GM12891 (cell line): ENCODE results near the gene VSX2.

Experiments
- DNase-seq: peaks from one replicate; pipeline ENCODE4 v3.0.0; 2011; ENCODE audit warnings: low spot score; ENCODE audit not compliant: insufficient read length
- FAIRE-seq: peaks from 2 replicates; lab custom pipeline; 2011; peaks lifted over from hg19 to GRCh38; lab: Jason Lieb, UNC
- PAX5 ChIP-seq: IDR thresholded peaks from 2 replicates; pipeline ENCODE4 v1.6.1; 2011; ENCODE audit warnings: low read length, moderate library complexity, mild to moderate bottlenecking; ENCODE audit not compliant: insufficient read depth, severe bottlenecking
- POLR2A ChIP-seq: IDR thresholded peaks from 2 replicates; pipeline ENCODE4 v1.6.1; 2011; ENCODE audit warnings: low read depth, low read length, control low read depth
- POLR2AphosphoS5 ChIP-seq: IDR thresholded peaks from 2 replicates; pipeline ENCODE4 v1.6.1; 2011; ENCODE audit warnings: low read depth, low read length, control low read depth
- POU2F2 ChIP-seq: IDR thresholded peaks from 2 replicates; pipeline ENCODE4 v1.6.1; 2011; ENCODE audit warnings: low read depth, mild to moderate bottlenecking, control low read depth, low read length, moderate library complexity
- SPI1 ChIP-seq: IDR thresholded peaks from 2 replicates; pipeline ENCODE4 v1.6.1; 2011; ENCODE audit warnings: low read depth, low read length, control low read depth
- TAF1 ChIP-seq: IDR thresholded peaks from 2 replicates; pipeline ENCODE4 v1.6.1; 2011; ENCODE audit warnings: low read depth, low read length, control low read depth

Gene VSX2

DNA sequence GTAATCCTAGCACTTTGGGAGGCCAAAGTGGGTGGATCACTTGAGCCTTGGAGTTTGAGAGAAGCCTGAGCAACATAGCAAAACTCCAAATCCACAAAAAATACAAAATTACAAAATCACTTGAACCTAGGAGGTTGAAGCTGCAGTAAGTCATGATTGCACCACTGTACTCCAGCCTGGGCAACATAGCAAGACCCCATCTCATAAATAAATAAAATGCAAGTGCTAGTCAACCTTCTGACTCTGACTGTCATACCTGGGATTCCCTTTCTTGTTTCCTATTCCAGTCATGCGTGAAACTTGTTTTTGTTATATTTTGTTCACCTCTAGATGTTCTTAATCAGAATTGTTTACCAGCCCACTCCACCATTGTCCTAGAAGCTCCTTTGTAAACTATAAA lies 32.1 kb downstream of the VSX2 start:
- TF ChIP-seq POLR2A: no peak
- no peak for TF ChIP-seq PAX5
- no peak for TF ChIP-seq POLR2AphosphoS5
- no peak for TF ChIP-seq TAF1
- no peak for TF ChIP-seq POU2F2
- TF ChIP-seq SPI1: no peak
- FAIRE-seq (no peak), DNase-seq (no peak)

DNA sequence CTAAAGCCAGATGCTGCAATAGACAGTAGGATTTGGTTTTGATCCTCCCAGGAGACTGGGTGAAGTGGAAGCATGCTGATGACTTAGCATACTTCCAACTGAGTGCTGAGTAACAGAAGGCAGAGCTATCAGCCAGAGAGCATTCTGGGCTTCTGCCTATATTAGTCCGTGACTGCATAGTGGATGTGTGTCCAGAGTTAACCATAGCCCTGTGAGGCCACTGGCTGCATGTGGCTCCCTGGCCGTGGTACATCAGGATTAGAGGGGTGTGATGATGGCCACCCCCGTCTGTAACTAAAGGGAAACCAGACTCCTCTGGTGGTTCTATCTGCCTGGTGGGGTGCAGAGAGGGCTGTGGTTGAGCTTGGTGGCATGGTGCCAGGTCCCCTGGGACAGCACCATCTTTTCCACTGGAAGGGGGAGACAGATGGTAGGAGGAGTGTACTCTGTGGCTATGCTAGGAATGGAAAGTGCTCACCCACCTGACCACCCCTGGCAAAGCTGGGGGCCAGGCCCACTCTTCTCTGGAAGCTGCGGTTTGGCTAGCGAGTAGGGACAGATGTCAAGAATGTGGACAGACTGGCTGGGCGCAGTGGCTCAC lies 36.1 kb downstream of the VSX2 start:
- TF ChIP-seq TAF1 (no peak), POLR2AphosphoS5 (no peak), SPI1 (no peak), POU2F2 (no peak), POLR2A (no peak), PAX5 (no peak)
- FAIRE-seq (no peak), DNase-seq (no peak)

DNA sequence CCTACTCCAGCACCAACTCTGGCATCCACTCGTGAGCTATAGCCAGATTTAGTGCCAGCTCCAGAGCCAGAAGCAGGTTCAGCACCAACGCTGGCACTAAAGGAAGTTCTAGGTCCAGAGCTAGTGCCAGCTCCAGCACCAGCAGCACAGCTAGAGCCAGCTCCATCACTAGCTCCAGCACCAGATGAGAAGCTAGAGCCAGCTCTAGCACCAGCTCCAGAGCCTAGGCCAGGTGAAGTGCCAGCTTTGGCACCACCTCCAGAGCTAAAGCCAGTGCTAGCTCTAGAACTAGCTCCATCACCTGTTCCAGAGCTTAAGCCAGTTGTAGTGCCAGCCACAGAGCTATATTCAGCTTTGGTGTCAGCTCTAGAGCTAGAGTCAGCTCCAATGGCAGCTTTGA lies 38.8 kb downstream of the VSX2 start:
- FAIRE-seq: no peak
- no peak for TF ChIP-seq POLR2AphosphoS5
- TF ChIP-seq PAX5: no peak
- no peak for TF ChIP-seq TAF1
- TF ChIP-seq SPI1: no peak
- TF ChIP-seq POU2F2: no peak
- TF ChIP-seq POLR2A: no peak
- no peak for DNase-seq

DNA sequence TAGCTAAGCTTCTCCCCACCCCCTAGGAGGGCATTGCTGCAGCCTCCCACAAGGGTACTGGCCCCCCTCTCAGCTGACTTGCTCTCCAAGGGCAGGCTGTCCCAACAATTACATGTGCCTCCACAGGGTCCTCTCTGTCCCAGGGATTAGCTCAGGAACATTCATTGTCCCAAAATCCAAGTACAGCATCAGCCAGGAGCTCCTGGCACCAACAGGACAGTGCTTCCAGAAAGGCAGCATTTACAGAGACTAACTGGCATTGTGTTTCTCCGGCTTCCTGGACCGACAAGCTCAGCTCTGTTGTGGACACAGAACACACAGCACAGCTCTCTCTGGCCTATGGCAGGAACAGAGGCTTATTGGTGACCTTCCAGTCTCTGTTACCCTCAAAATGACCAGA lies 41.8 kb downstream of the VSX2 start:
- no peak for TF ChIP-seq POLR2AphosphoS5
- no peak for TF ChIP-seq TAF1
- no peak for TF ChIP-seq SPI1
- TF ChIP-seq POLR2A: no peak
- TF ChIP-seq PAX5: no peak
- no peak for TF ChIP-seq POU2F2
- DNase-seq (no peak), FAIRE-seq (no peak)

DNA sequence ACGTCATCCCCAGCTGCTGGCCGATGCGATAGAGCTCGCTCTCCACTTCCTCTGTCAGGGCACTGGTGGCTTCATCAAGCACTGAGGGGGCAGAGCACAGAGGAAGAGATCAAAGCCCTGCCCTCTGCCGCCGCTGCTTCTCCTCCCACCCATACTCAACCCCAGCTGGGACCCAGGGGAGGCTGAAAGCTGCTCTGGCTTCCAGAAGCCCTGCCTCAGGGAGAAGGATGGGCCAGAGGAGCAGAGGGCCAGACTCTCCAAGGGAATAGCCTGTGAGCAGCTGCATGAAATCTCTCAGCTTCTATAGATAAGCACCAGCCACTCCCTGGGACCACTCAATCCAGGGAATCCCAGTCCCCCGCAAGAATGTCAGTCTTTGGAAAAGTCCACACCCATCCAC lies 47.5 kb downstream of the VSX2 start:
- TF ChIP-seq SPI1 (no peak), PAX5 (no peak), POLR2AphosphoS5 (no peak), POLR2A (no peak), TAF1 (no peak), POU2F2 (no peak)
- FAIRE-seq (no peak), DNase-seq (no peak)

DNA sequence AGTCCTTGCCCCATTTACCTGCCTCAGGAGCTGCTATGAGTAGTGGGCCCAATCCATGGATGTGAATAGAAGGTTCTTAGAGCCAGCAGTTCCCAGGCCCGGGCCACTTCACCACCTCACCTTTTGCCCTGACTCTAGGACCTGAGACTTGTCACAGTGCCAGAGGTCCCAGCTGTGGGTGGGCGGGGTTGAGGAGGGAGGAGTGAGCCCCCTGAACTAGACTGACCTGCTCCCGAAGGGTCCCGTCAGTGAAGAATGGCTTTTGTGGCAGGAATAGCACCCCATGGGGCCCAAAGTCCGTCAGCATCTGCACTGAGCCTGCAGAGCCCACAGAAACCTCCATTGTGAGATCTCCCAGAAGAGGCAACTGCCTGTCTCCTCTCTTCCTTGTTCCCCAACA lies 50.6 kb downstream of the VSX2 start:
- DNase-seq (no peak), FAIRE-seq (no peak)
- TF ChIP-seq SPI1: no peak
- TF ChIP-seq TAF1: no peak
- TF ChIP-seq POU2F2: no peak
- TF ChIP-seq POLR2A: no peak
- TF ChIP-seq POLR2AphosphoS5: no peak
- no peak for TF ChIP-seq PAX5

DNA sequence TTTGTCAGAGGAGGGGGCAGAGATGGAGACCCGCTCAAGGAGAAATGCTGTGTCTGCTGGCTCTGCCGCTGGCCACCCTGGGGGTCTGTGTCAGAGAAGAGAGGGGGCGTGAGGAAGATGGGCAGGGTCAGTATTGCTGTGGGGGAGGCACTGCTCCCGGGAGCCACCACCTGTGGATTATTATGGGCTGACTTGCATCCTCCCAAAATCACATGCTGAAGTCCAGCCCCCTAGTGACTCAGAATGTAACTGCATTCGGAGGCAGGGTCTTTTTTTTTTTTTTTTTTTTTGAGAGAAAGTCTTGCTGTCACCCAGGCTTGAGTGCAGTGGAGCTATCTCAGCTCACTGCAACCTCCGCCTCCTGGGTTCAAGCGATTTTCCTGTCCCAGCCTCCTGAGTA lies 51.2 kb downstream of the VSX2 start:
- DNase-seq (peak; percentile 30), FAIRE-seq (no peak)

DNA sequence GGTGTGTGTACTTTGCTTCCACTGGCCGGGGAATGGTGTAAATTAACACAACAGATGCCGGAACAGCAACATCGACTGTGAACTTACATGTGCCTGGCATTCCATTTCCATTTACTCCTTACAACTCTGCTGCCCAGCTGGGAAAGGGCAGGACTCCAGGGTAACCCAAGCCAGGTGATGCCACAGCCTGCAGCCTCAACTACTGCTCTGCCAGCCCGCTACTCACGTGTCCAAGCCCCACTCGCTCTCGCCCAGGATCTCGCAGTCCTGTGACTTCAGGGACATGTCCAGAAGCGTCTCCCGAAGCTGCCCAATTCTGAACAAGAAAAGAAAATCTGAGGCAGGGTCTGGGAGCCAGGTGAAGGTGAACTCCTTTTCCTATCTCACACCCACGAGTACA lies 52.8 kb downstream of the VSX2 start:
- no peak for FAIRE-seq
- no peak for DNase-seq
- no peak for TF ChIP-seq TAF1
- no peak for TF ChIP-seq PAX5
- TF ChIP-seq POU2F2: no peak
- no peak for TF ChIP-seq SPI1
- TF ChIP-seq POLR2A: no peak
- no peak for TF ChIP-seq POLR2AphosphoS5

More for the DNA sequence above, 51.2 kb downstream of the VSX2 start:
- TF ChIP-seq SPI1 (no peak), POLR2AphosphoS5 (no peak), PAX5 (no peak), POLR2A (no peak), POU2F2 (no peak), TAF1 (no peak)

DNA sequence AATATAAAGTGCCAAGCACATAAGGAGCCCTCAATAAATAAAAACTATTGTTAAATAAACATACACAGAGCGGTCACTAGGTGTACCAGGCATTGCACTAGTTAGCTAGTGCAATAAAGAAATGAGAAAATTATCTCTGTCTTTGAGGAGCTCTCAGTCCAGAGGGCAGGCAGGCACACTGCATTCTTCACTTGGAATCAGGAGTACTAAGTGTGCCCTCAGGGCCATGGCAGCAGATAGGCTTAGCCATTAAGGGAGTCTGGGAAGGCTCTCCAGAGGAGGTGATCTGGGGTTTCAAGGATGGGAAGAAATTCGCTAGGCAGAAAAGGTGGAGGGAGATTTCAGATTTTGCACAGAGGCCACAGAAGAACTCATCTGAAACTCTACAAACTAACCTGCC lies 54.4 kb downstream of the VSX2 start:
- DNase-seq (no peak), FAIRE-seq (no peak)
- TF ChIP-seq PAX5 (no peak), SPI1 (no peak), POLR2AphosphoS5 (no peak), POU2F2 (no peak), POLR2A (no peak), TAF1 (no peak)

DNA sequence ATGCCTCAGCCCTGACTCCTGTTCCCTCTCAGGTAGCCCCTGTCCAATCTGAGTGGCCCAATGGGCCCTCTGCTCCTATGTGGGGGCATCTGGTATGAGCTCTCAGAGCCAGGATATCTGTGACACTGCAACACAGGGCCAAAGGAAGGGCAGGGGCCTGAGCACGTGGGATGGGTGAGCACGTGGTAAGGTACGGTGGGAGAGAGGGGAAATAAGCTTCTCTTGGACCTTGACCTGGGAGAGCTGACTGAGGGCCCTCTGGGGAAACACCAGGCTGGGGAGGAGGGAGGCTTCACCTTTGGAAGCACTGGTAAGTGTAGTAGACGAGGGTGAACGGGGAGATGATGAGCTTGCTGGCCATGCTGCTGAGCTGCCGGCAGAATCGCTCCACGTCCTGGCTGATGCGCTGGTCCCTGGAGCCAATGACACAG lies 56.8 kb downstream of the VSX2 start:
- TF ChIP-seq POU2F2 (no peak), PAX5 (no peak), POLR2A (no peak), TAF1 (no peak)
- DNase-seq: no peak
- FAIRE-seq: no peak
